Activated naive CD4-positive, alpha-beta T cell treated with anti-CD3 and anti-CD28 coated beads, Interleukin-2, amount 50 U/mL, for 24 hours (primary cell): Measurements from ENCODE around the gene RPH3AL.
"Not testable (repeated sequence)": the region's sequence is repeated elsewhere in the genome, so short reads cannot be mapped to it uniquely, and the experiment has no call there.

Experiments used
- H3K27ac Mint-ChIP-seq: one replicate; pipeline ENCODE4 v1.8.0; 2021; ENCODE audit warnings: mild to moderate bottlenecking, mixed read lengths
- H3K27me3 Mint-ChIP-seq: one replicate; pipeline ENCODE4 v1.8.0; 2021; ENCODE audit warnings: mixed read lengths
- H3K36me3 Mint-ChIP-seq: one replicate; pipeline ENCODE4 v1.8.0; 2021; ENCODE audit warnings: mixed read lengths
- H3K4me1 Mint-ChIP-seq: one replicate; pipeline ENCODE4 v1.8.0; 2021; ENCODE audit warnings: mixed read lengths
- H3K4me3 Mint-ChIP-seq: one replicate; pipeline ENCODE4 v1.8.0; 2021; ENCODE audit warnings: mild to moderate bottlenecking, mixed read lengths
- H3K9me3 Mint-ChIP-seq: one replicate; pipeline ENCODE4 v1.8.0; 2021; ENCODE audit warnings: mixed read lengths

RPH3AL gene

DNA sequence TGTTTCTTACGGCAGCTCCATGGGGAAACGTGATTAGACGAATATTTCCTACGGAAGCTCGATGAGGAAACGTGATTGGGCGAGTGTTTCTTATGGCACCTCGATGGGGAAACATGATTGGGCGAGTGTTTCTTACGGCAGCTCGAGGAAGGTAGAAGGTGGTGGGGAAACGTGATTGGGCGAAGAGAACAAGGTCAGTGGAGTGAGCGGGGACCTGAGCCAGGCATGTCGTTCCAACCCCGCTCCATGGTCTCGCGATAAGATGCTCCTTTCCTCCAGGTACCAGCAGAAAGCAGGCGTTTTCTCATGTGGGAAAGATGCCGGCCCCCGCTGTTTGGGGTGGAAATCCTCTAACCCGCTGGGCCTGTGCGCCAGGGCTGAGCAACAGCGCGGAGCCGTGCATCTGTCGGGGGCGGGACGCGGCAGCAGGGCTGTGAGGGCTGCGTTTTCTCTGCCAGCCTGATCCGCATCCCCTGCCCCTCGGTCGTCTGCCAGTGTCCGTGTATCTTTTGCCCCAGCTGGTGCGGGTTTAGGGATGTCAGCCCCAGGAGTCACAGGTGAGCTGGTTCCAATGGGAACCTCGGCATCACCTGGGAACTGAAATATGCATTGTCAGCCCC, 145.6 kb downstream of the RPH3AL start:
- Mint-ChIP-seq H3K4me1 (no peaks in the 10 kb centered on the region), H3K4me3 (no peak overlapping the region), H3K36me3 (no peaks in the 10 kb centered on the region), H3K27me3 (peaks cover 2% of the 10 kb centered on the region), H3K9me3 (no peaks in the 10 kb centered on the region), H3K27ac (no peak overlapping the region)

DNA sequence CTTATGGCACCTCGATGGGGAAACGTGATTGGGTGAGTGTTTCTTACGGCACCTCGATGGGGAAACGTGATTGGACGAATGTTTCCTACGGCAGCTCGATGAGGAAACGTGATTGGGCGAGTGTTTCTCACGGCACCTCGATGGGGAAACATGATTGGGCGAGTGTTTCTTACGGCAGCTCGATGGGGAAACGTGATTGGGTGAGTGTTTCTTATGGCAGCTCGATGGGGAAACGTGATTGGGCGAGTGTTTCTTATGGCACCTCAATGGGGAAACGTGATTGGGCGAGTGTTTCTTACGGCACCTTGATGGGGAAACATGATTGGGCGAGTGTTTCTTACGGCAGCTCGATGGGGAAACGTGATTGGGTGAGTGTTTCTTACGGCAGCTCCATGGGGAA, 146.1 kb downstream of the RPH3AL start:
- H3K36me3 Mint-ChIP-seq, H3K4me3 Mint-ChIP-seq, H3K27me3 Mint-ChIP-seq, H3K9me3 Mint-ChIP-seq, H3K27ac Mint-ChIP-seq, H3K4me1 Mint-ChIP-seq: not testable (repeated sequence)

DNA sequence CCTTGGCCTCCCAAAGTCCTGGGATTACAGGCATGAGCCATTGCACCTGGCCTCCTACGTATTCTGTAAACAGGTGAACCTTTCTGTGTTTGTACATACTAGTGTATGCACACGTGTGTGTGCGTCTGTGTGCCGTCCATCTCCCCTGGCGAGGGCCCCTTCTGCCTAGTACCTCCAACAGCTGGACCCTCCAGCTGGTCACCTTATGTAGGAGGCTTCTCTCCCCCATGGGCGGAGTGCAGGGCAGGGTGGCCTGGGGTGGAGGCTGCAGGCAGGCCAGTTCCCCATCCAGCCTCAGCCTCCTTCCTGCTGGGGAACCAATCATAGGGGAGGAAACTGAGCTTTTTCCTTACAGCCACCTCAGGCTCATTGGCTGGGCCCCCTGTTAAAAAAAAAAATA, 146.8 kb downstream of the RPH3AL start:
- H3K9me3 Mint-ChIP-seq, result no peaks in the 10 kb centered on the region
- H3K4me3 Mint-ChIP-seq, result no peak overlapping the region
- H3K27ac Mint-ChIP-seq, result no peak overlapping the region
- H3K36me3 Mint-ChIP-seq, result no peaks in the 10 kb centered on the region
- H3K4me1 Mint-ChIP-seq, result no peaks in the 10 kb centered on the region
- H3K27me3 Mint-ChIP-seq, result peaks cover 2% of the 10 kb centered on the region

DNA sequence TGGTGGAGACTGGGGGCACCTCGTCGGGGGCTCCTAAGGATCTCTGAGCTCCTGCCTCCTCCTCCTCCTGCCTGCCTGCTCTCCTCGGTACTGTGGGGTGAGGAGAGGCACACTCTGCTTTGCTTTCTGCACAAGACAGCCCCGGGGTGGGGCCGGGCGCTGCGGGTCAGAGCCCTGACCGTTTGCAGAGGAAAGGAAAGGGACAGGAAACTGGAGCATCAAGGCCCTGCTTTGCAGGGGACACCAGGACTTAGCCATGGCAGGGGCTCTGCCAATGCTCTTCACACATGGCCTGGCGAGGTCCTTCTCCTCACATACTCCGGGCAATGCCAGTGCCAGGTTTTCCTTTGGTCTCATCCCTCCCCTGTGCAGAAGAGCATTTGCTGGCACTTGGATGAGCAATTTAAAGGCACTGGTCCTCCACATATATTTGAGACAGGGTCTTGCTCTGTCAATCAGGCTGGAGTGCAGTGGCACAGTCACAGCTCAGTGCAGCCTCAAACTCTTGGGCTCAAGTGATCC, 147.4 kb downstream of the RPH3AL start:
- Mint-ChIP-seq H3K9me3 (no peaks in the 10 kb centered on the region), H3K27me3 (peaks cover 2% of the 10 kb centered on the region), H3K27ac (no peak overlapping the region), H3K36me3 (no peaks in the 10 kb centered on the region), H3K4me1 (no peaks in the 10 kb centered on the region), H3K4me3 (no peak overlapping the region)

DNA sequence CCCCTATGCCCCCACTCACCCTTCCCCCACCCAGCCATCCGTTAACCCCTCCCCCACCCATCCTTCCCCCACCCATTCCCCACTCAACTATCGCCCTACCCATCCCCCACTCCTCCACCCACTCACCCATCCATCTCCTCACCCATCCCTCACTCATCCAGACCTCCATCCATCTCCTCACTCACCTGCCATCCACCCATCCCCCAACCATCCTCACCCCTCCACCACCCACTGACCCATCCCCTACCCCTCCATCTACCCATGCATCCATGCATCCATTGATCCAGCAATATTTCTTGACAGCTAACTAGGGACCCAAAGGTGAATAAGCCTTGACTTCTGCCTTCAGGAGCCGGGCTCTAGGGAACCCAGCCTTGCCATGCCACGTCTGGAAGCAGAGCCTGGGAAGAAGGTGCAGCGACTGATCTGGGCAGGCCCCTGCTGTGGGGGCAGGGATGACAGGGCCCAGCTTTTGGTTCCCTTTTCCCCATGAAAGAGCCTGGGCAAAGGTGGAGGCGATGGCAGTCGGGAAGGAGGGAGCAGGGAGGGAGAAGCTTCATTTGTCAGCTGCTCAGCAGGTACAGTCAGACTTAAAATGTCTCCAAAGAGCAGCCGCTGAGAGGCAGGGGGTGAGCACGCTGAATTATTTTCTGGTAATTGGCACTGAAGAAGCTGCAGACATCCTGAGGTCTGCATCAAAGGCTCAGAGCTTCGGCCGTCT, 148.0 kb downstream of the RPH3AL start:
- Mint-ChIP-seq H3K36me3 (no peaks in the 10 kb centered on the region), H3K4me3 (no peak overlapping the region), H3K4me1 (no peaks in the 10 kb centered on the region), H3K27me3 (peaks cover 6% of the 10 kb centered on the region), H3K27ac (no peak overlapping the region), H3K9me3 (no peaks in the 10 kb centered on the region)

DNA sequence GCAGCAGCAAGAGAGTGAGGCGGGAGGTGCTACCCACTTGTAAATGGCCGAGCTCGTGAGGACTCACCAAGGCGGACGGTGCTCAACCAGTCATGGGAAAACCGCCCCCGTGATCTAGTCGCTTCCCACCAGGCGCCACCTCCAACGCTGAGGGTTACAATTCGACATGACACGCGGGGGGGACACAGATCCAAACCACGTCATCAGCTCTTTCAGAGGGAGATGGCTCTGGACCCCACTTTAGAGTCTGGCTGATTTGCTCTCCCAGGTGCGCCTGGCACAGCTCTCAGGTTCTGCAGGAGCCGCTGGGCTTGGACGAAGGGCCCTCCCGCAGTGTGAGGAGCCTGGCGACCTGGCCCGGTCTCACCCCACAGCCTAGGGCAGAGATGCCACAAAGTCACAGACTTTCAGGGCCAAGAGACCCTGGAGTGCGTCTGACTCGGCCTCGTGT, 150.1 kb downstream of the RPH3AL start:
- Mint-ChIP-seq H3K4me1 (no peaks in the 10 kb centered on the region), H3K36me3 (no peaks in the 10 kb centered on the region), H3K9me3 (no peaks in the 10 kb centered on the region), H3K27ac (no peak overlapping the region), H3K4me3 (no peak overlapping the region), H3K27me3 (peaks cover 9% of the 10 kb centered on the region)

DNA sequence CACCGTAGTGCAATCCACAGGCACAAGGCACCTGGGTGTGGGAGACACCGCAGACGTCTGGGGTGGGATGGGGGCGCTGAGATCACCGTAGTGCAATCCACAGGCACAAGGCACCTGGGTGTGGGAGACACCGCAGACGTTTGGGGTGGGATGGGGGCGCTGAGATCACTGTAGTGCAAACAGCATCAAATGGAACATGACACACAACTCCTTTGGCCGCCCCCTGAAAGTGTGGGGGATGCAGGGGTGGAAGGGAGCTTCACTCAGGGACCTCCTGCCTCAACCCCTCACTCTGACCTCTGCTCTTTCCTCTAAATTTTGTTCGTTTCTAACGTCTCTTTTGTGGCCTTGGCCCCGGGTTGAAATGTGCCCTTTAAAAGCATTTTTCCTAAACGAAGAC, 150.9 kb downstream of the RPH3AL start:
- not testable (repeated sequence) for H3K27ac Mint-ChIP-seq, H3K9me3 Mint-ChIP-seq, H3K36me3 Mint-ChIP-seq, H3K4me1 Mint-ChIP-seq, H3K4me3 Mint-ChIP-seq, H3K27me3 Mint-ChIP-seq

DNA sequence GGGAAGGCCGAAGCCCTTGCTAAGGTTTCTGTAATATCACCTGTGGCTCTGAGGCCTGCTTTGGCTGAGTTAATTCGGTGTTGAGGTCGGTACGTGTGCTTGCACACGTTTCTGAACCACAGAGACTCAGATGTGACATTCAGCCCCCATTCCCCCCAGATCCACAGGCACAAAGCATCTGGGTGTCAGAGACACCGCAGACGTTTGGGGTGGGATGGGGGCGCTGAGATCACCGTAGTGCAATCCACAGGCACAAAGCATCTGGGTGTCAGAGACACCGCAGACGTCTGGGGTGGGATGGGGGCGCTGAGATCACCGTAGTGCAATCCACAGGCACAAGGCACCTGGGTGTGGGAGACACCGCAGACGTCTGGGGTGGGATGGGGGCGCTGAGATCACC, 151.3 kb downstream of the RPH3AL start:
- not testable (repeated sequence) for H3K27me3 Mint-ChIP-seq, H3K9me3 Mint-ChIP-seq, H3K4me1 Mint-ChIP-seq

DNA sequence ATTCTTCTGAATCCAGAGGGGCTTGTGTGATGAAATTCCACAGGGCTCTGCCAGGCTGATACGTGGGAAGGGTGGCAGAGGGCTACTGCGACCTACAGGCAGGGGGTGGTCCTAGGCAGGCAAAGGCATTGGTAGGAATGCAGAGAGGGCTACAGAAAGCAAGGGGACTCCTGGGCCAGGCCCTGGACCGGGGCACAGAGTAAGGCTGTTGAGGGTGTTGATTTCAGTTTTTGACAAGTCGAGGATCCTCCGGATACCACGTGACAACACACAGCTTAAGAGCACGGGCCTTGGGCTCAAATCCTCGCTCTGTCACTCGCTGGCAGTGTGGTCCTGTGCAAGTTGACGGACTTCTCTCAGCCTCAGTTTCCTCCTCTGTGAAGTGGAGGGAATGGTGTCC, 152.0 kb downstream of the RPH3AL start:
- Mint-ChIP-seq H3K4me3 (no peak overlapping the region), H3K4me1 (no peaks in the 10 kb centered on the region)

More for the DNA sequence above, 151.3 kb downstream of the RPH3AL start:
- H3K27ac Mint-ChIP-seq, H3K4me3 Mint-ChIP-seq, H3K36me3 Mint-ChIP-seq: not testable (repeated sequence)

DNA sequence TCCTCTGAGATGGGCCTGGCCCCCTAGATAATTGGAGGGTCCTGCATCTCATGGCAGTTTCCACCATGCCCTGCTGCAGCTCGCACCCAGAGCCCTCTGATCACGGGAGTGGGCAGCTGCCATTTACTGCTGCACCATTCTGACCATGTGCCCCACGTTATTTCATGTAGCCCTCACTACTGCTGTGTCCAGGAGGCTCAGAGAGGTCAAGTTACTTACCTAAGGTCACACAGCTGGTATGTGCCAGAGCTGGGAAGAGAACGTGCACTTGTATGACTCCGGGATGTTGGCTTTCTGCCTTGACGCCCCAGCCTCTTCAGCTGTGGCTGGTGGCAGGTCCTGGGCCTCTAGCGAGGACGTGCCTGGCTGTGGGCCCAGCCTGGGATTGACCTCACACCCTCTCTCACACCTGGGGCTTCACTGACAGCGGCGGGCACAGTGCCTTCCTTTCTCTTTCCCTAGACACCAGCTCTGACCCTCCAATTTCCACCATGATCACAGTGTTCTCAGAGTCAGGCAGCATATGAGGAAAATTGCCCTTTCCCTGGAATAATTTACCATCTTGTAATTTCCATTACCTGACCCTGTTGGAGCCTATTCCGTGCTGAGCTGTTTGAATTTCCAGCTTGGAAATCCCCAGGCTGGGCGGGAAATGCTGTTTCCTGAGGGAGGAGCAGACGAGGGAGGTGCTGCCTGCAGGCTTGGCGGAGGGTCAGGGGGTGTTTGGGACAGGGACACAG, 152.6 kb downstream of the RPH3AL start:
- Mint-ChIP-seq H3K27me3 (peaks cover 9% of the 10 kb centered on the region), H3K36me3 (no peaks in the 10 kb centered on the region), H3K27ac (no peak overlapping the region), H3K4me3 (no peak overlapping the region), H3K4me1 (no peaks in the 10 kb centered on the region), H3K9me3 (no peaks in the 10 kb centered on the region)

More for the DNA sequence above, 152.0 kb downstream of the RPH3AL start:
- Mint-ChIP-seq H3K9me3 (no peaks in the 10 kb centered on the region), H3K27me3 (peaks cover 9% of the 10 kb centered on the region), H3K36me3 (no peaks in the 10 kb centered on the region), H3K27ac (no peak overlapping the region)

DNA sequence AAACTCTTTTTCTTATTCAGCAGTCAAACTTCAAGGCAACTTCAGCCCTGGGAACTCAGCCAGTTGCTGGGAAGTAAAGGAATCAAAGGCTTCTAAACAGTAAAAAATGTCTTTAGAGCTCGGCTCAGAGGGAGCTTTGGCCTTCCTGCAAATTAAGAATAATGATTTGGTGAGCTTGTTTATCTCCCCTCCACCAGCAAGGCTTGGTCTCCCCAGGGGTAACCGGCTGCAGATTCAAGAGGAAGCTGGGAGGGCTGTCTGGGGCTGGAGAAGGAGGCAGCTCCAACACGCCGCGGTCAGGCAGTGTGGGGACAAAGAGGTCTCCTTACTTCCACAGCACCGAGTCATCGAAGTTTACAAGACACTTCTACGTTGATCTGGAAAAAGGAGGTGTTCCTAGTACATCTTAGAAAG, 153.4 kb downstream of the RPH3AL start:
- Mint-ChIP-seq H3K9me3 (no peaks in the 10 kb centered on the region), H3K4me3 (no peak overlapping the region), H3K27me3 (peaks cover 9% of the 10 kb centered on the region), H3K4me1 (no peaks in the 10 kb centered on the region), H3K36me3 (no peaks in the 10 kb centered on the region), H3K27ac (no peak overlapping the region)

DNA sequence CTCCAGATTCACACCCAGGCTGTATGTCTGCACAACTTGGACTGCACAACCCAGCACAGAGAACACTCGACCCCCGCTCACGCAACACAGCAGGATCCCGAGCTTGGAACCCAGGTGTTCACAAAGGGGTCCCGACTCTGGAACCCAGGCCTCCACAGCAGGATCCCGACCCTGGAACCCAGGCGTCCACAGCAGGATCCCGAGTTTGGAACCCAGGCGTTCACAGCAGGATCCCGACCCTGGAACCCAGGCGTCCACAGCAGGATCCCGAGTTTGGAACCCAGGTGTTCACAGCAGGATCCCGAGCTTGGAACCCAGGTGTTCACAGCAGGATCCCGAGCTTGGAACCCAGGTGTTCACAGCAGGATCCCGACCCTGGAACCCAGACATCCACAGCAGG, 154.4 kb downstream of the RPH3AL start:
- not testable (repeated sequence) for H3K9me3 Mint-ChIP-seq, H3K27me3 Mint-ChIP-seq, H3K27ac Mint-ChIP-seq, H3K4me3 Mint-ChIP-seq, H3K36me3 Mint-ChIP-seq, H3K4me1 Mint-ChIP-seq

DNA sequence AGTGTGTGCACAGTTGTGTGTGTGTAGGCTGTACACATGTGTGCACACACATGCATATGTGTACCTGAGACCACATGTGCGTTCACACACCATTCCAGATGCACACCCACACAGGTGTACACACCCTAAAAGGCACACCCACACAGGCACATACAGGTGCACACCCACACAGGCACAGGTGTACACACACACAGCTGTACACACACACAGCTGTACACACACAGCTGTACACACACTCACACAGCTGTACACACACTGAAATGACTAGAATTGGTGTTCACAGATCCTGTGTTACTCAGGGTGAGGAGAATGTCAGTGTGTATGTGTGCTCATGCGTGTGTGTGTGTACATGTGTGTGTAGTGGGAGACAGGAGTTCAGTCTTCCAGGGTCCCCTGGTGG, 155.3 kb downstream of the RPH3AL start:
- Mint-ChIP-seq H3K4me3 (no peak overlapping the region), H3K9me3 (no peaks in the 10 kb centered on the region), H3K27me3 (peaks cover 7% of the 10 kb centered on the region), H3K36me3 (no peaks in the 10 kb centered on the region), H3K27ac (no peak overlapping the region), H3K4me1 (no peaks in the 10 kb centered on the region)

DNA sequence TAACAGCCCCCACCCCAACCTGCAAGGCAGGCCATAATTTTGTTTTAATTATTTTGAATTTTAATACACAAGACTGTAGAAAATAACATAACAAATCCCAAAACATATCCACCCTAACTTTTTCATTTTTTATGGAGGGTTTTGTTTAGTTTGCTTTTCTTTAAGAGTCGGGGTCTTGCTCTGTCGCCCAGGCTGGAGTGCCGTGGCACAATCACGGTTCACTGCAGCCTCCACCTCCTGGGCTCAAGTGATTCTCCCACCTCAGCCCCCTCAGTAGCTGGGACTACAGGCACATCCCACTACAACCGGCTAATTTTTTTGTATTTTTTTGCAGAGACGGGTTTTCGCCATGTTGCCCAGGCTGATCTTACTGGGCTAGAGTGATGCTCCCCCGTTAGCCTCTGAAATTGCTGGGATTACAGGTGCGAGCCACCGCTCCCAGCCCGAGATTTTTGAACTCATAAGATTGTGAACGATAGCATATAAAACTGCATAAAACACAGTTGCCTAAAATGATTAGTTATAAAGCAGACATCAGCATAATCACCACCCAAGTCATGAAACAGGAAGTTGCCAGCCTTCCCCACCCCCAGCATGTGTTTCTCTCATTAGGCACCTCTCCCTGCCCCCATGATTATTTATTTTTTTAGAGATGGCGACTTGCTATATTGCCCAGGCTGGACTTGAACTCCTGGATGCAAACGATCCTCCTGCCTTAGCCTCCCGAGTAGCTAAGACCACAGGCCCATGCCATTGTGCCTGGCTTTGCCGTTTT, 157.6 kb downstream of the RPH3AL start:
- Mint-ChIP-seq H3K36me3 (no peaks in the 10 kb centered on the region), H3K4me3 (no peak overlapping the region), H3K4me1 (no peaks in the 10 kb centered on the region), H3K27me3 (peaks cover 5% of the 10 kb centered on the region), H3K27ac (no peak overlapping the region), H3K9me3 (no peaks in the 10 kb centered on the region)
